HG02759 (cell line): ENCODE measurements around the gene ZFAND3.

ENCODE experiments used
- ATAC-seq: cut with Tn5 transposase; IDR thresholded peaks from one replicate; pipeline ENCODE4 v1.9.1; 2021; ENCODE audit warnings: mild to moderate bottlenecking, moderate library complexity; ENCODE audit not compliant: unreplicated experiment

Gene ZFAND3

GRCh38 chr6:38174315-38174714, 354.8 kb downstream of the ZFAND3 start:
- no peak for ATAC-seq

- no peak for ATAC-seq
Measured at GRCh38 chr6:38174806-38175495, 355.4 kb downstream of the ZFAND3 start.

GRCh38 chr6:38175786-38176185, 356.3 kb downstream of the ZFAND3 start:
- no peak for ATAC-seq

- no peak for ATAC-seq
Measured at GRCh38 chr6:38176797-38177751, 357.5 kb downstream of the ZFAND3 start.

- ATAC-seq: no peak
Measured at GRCh38 chr6:38177882-38178583, 358.5 kb downstream of the ZFAND3 start.

- ATAC-seq: no peak
Measured at GRCh38 chr6:38178584-38178886, 359.0 kb downstream of the ZFAND3 start.

GRCh38 chr6:38179300-38179699, 359.8 kb downstream of the ZFAND3 start:
- no peak for ATAC-seq

- no peak for ATAC-seq
Measured at GRCh38 chr6:38179794-38180430, 360.4 kb downstream of the ZFAND3 start.

- no peak for ATAC-seq
Measured at GRCh38 chr6:38180586-38180985, 361.1 kb downstream of the ZFAND3 start.

GRCh38 chr6:38182426-38182825, 362.9 kb downstream of the ZFAND3 start:
- no peak for ATAC-seq

GRCh38 chr6:38183856-38184584, 364.5 kb downstream of the ZFAND3 start:
- ATAC-seq: no peak

GRCh38 chr6:38184585-38185080, 365.1 kb downstream of the ZFAND3 start:
- no peak for ATAC-seq

- no peak for ATAC-seq
Measured at GRCh38 chr6:38185244-38185643, 365.7 kb downstream of the ZFAND3 start.

- no peak for ATAC-seq
Measured at GRCh38 chr6:38185752-38186151, 366.2 kb downstream of the ZFAND3 start.

- ATAC-seq: no peak
Measured at GRCh38 chr6:38187325-38187724, 367.8 kb downstream of the ZFAND3 start.

GRCh38 chr6:38187811-38188590, 368.5 kb downstream of the ZFAND3 start:
- no peak for ATAC-seq

- no peak for ATAC-seq
Measured at GRCh38 chr6:38188677-38189335, 369.3 kb downstream of the ZFAND3 start.

GRCh38 chr6:38191418-38191817, 371.9 kb downstream of the ZFAND3 start:
- ATAC-seq: no peak

GRCh38 chr6:38192011-38192410, 372.5 kb downstream of the ZFAND3 start:
- no peak for ATAC-seq
